ENCODE results near the gene TGFBR3.
"Not testable (repeated sequence)": the region's sequence is repeated elsewhere in the genome, so short reads cannot be mapped to it uniquely, and the experiment has no call there.

Gene TGFBR3

GRCh38 chr1:91842563-91842962 lies 43.4 kb downstream of the TGFBR3 start:
- Mint-ChIP-seq H3K4me3 (no peak overlapping the region), H3K9me3 (peaks cover 2% of the 10 kb centered on the region), H3K4me1 (peaks cover 47% of the 10 kb centered on the region), H3K27me3 (ENCODE audit: low read depth) (no peaks in the 10 kb centered on the region), H3K36me3 (ENCODE audit: low read depth) (peaks cover 12% of the 10 kb centered on the region), H3K27ac (peak overlapping the region in 2 of 3 experiments; percentile 35 to 61)
- TF ChIP-seq, protein P1, sequence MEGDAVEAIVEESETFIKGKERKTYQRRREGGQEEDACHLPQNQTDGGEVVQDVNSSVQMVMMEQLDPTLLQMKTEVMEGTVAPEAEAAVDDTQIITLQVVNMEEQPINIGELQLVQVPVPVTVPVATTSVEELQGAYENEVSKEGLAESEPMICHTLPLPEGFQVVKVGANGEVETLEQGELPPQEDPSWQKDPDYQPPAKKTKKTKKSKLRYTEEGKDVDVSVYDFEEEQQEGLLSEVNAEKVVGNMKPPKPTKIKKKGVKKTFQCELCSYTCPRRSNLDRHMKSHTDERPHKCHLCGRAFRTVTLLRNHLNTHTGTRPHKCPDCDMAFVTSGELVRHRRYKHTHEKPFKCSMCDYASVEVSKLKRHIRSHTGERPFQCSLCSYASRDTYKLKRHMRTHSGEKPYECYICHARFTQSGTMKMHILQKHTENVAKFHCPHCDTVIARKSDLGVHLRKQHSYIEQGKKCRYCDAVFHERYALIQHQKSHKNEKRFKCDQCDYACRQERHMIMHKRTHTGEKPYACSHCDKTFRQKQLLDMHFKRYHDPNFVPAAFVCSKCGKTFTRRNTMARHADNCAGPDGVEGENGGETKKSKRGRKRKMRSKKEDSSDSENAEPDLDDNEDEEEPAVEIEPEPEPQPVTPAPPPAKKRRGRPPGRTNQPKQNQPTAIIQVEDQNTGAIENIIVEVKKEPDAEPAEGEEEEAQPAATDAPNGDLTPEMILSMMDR (IDR thresholded peaks at IDR 0.05; ENCODE audit: unreplicated experiment in 3 of 3) = no peak

DNA sequence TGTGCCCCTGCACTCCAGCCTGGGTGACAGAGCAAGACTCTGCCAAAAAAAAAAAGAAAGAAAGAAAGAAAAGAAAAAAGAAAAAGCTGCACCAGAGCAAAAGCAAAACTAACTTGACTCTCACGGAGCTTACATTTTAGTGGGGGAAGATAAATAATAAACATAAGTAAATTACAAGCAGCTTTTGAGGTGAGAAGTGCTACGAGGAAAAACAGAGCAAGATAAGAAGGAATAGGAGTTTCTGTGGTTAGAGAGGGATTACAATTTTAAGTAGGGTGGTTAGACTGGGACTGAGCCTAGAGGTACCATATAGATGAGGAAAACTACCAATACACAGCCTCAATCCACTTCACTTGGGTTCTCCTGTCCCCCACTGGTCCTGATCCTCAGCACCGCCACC lies 43.9 kb downstream of the TGFBR3 start:
- peaks cover 47% of the 10 kb centered on the region for H3K4me1 Mint-ChIP-seq
- H3K4me3 Mint-ChIP-seq = no peak overlapping the region
- peaks cover 12% of the 10 kb centered on the region for H3K36me3 Mint-ChIP-seq (ENCODE audit: low read depth)
- TF ChIP-seq, protein P1 (IDR thresholded peaks at IDR 0.05; ENCODE audit: unreplicated experiment in 3 of 3) = no peak
- peak overlapping the region; percentile 23 to 61 (median 35) for H3K27ac Mint-ChIP-seq
- H3K9me3 Mint-ChIP-seq = peaks cover 2% of the 10 kb centered on the region
- H3K27me3 Mint-ChIP-seq (ENCODE audit: low read depth) = no peaks in the 10 kb centered on the region

GRCh38 chr1:91840276-91840675 lies 45.7 kb downstream of the TGFBR3 start:
- not testable (repeated sequence) for H3K4me3 Mint-ChIP-seq; H3K9me3 Mint-ChIP-seq; H3K27me3 Mint-ChIP-seq (ENCODE audit: low read depth); H3K27ac Mint-ChIP-seq
- Mint-ChIP-seq H3K4me1 (peaks cover 30% of the 10 kb centered on the region), H3K36me3 (ENCODE audit: low read depth) (peaks cover 12% of the 10 kb centered on the region)

DNA sequence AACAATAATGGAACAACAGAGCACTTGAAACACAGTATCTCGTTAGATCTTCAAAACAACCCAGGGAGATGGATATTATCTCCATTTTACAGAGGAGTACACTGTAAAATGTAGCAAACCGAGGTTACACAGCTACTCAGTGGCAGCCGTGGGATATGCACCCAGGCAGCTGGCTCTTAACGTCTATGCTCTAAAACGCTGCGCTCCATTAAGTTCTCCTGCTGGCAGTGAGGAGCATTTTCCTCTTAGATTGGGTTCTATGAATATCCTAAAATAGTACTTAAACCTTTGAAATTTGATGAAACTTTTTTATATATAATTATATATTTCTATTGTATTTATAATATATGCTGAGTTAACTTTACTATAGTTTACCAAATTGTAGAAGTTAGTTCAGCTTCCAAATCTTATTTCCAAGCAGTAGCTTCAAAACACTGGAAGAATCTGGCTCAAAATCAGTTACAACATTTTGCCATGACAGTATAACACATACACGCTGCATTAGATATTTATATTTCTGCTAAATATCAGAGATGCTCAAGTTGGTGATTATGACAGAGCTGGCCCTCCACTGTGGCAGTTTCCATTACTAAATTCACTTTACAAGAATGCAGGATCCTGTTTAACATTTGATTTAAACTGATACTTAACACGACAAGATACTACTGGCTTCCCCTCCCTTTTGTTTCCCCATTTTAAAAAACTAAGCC lies 49.5 kb downstream of the TGFBR3 start:
- Mint-ChIP-seq H3K4me3 (no peak overlapping the region), H3K27me3 (ENCODE audit: low read depth) (no peaks in the 10 kb centered on the region), H3K27ac (no peak overlapping the region)

GRCh38 chr1:91835087-91835521 lies 50.8 kb downstream of the TGFBR3 start:
- H3K27ac Mint-ChIP-seq = peak overlapping the region; percentile 22 to 61 (median 51)
- H3K9me3 Mint-ChIP-seq = no peaks in the 10 kb centered on the region
- H3K4me3 Mint-ChIP-seq = no peak overlapping the region
- H3K27me3 Mint-ChIP-seq (ENCODE audit: low read depth) = no peaks in the 10 kb centered on the region
- H3K4me1 Mint-ChIP-seq = peaks cover 28% of the 10 kb centered on the region
- TF ChIP-seq, protein P1 (IDR thresholded peaks at IDR 0.05; ENCODE audit: unreplicated experiment in 3 of 3) = no peak
- H3K36me3 Mint-ChIP-seq (ENCODE audit: low read depth) = peaks cover 3% of the 10 kb centered on the region

More for the DNA sequence above, 49.5 kb downstream of the TGFBR3 start:
- Mint-ChIP-seq H3K36me3 (ENCODE audit: low read depth) (peaks cover 3% of the 10 kb centered on the region), H3K4me1 (peaks cover 14% of the 10 kb centered on the region), H3K9me3 (no peaks in the 10 kb centered on the region)
- TF ChIP-seq, protein P1 (IDR thresholded peaks at IDR 0.05; ENCODE audit: unreplicated experiment in 3 of 3) = peak in 2 of 3 experiments; percentile 10 to 22

DNA sequence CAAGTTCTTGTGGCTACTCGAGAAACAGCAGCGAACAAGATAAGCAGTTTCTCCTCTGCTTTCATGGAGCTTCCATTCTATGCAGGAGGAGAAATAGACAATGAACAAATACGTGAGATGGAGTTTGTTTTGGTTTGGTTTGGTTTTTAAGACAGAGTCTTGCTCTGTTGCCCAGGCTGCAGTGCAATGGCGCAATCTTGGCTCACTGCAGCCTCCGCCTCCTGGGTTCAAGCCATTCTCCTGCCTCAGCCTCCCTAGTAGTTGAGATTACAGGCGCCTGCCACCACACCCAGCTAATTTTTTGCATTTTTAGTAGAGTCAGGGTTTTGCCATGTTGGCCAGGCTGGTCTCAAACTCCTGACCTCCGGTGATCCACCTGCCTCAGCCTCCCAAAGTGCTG lies 51.4 kb downstream of the TGFBR3 start:
- H3K4me3 Mint-ChIP-seq; H3K9me3 Mint-ChIP-seq; H3K27me3 Mint-ChIP-seq (ENCODE audit: low read depth); H3K36me3 Mint-ChIP-seq (ENCODE audit: low read depth): not testable (repeated sequence)
- H3K4me1 Mint-ChIP-seq = peaks cover 32% of the 10 kb centered on the region
- peak overlapping the region in 2 of 3 experiments; percentile 33 to 37 for H3K27ac Mint-ChIP-seq

DNA sequence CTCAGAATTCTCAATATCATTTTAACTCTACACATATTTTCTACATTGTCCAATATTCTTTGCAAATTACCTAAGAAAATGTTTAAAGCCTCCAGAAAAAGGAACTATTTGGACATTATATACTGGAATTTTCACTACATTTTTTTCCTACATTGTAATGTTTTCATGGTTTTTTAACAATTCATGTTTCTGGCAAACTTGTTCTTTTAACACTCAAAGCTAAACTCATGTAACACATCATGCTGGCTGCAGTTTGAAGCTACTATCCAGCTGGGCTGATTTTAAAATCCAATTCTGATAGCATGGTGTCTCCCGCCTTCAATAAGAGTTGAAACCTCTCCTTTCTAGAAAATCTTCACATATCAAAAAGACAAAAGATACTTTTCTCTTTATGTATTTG lies 52.0 kb downstream of the TGFBR3 start:
- peak overlapping the region in 2 of 3 experiments; percentile 33 to 37 for H3K27ac Mint-ChIP-seq
- H3K9me3 Mint-ChIP-seq = no peaks in the 10 kb centered on the region
- H3K36me3 Mint-ChIP-seq (ENCODE audit: low read depth) = peaks cover 3% of the 10 kb centered on the region
- H3K4me1 Mint-ChIP-seq = peaks cover 32% of the 10 kb centered on the region
- no peaks in the 10 kb centered on the region for H3K27me3 Mint-ChIP-seq (ENCODE audit: low read depth)
- TF ChIP-seq, protein P1 (IDR thresholded peaks at IDR 0.05; ENCODE audit: unreplicated experiment in 3 of 3) = no peak
- H3K4me3 Mint-ChIP-seq = no peak overlapping the region

Measured in nephron (organoid).